ENCODE results near the gene PTK6.

Gene PTK6

DNA sequence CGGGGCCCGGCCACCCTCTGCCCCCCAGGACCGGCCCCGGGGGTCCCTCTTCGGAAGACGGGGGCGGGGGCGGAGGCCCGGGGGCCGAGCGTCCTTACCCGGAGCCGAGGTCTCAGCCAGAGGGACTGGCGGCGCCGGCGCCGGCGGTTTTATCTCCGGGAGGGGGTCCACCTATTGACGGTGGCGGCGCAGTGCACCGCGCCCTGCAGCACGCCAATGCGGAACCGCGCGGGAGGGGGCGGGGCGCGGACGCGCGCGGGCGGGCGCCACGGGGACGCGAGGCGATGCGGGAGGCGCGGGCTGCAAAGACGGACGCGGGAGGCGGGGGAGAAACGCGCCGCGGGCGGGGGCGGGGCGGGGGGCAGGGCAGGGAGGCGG is 38.2 kb downstream of the PTK6 start, which contains the start of gene EEF1A2:
Gene EEF1A2, minus strand, starts transcription at position 124 of the 378 bp plus-strand sequence. CDS start 1,320 bp downstream, outside the sequence.
- H3K36me3 ChIP-seq (replicated peaks in 1 of 2; ENCODE audit: control insufficient read depth in 2 of 2, insufficient read depth in 2 of 2, low read length in 2 of 2) = no peaks in the 10 kb centered on the region
- H3K18ac ChIP-seq (ENCODE audit: low read length) = peak within 1 kb of the TSS; percentile 76
- no peak within 1 kb of the TSS for H3K27ac ChIP-seq (replicated peaks; ENCODE audit: low read length)
- H2BK5ac ChIP-seq (ENCODE audit: low read length) = peak within 1 kb of the TSS; percentile 82
- H3K9ac ChIP-seq (ENCODE audit: low read depth, low read length, poor library complexity) = peak within 1 kb of the TSS; percentile 60
- H3K27me3 ChIP-seq (ENCODE audit: control insufficient read depth in 3 of 3, insufficient read depth in 3 of 3, low read depth in 1 of 3, low read length in 3 of 3) = peaks cover 24 to 49% (median 42%) of the 10 kb centered on the region in 3 experiments
- no peak within 1 kb of the TSS for H3K4ac ChIP-seq (ENCODE audit: low read length)
- no peak for DNase-seq (ENCODE audit: low spot score)
- no peak within 1 kb of the TSS for H2BK12ac ChIP-seq (ENCODE audit: low read length)
- H4K91ac ChIP-seq (ENCODE audit: low read depth, low read length, poor library complexity) = no peak within 1 kb of the TSS
- no peaks in the 10 kb centered on the region for H3K79me1 ChIP-seq (ENCODE audit: low read depth, low read length)
- H4K8ac ChIP-seq (ENCODE audit: low read depth, low read length) = no peak within 1 kb of the TSS
- H3K14ac ChIP-seq (ENCODE audit: low read length) = peak within 1 kb of the TSS; percentile 71
- H3K4me1 ChIP-seq (ENCODE audit: control insufficient read depth in 2 of 2, insufficient read depth in 1 of 2, low read depth in 1 of 2, low read length in 2 of 2) = peaks cover 9 to 19% of the 10 kb centered on the region in 2 donors
- H2AFZ ChIP-seq (ENCODE audit: low read length) = peak within 1 kb of the TSS; percentile 73
- peak within 1 kb of the TSS; percentile 65 for H3K23ac ChIP-seq (ENCODE audit: low read depth, low read length, poor library complexity)
- H2BK120ac ChIP-seq (ENCODE audit: low read depth, low read length) = no peak within 1 kb of the TSS
- H3K4me2 ChIP-seq (ENCODE audit: insufficient read depth, low read length, poor library complexity, severe bottlenecking) = peak within 1 kb of the TSS; percentile 89
- peaks cover 0 to 2% of the 10 kb centered on the region in 2 donors for H3K9me3 ChIP-seq (replicated peaks in 1 of 2; ENCODE audit: control insufficient read depth in 2 of 2, insufficient read depth in 1 of 2, low read depth in 1 of 2, low read length in 2 of 2)
- peak within 1 kb of the TSS; percentile 75 for H2BK15ac ChIP-seq (ENCODE audit: low read length)
- peak within 1 kb of the TSS; percentile 40 to 68 for H3K4me3 ChIP-seq (ENCODE audit: low read length in 2 of 2)
- peak within 1 kb of the TSS; percentile 81 for H2AK5ac ChIP-seq (ENCODE audit: low read depth, low read length)
- no CpG with 5 or more reads among the region's 58 CpGs for WGBS, 2 donors (ENCODE audit: extremely low coverage in 2 of 2, insufficient read length in 2 of 2, insufficient replicate concordance in 1 of 2)

DNA sequence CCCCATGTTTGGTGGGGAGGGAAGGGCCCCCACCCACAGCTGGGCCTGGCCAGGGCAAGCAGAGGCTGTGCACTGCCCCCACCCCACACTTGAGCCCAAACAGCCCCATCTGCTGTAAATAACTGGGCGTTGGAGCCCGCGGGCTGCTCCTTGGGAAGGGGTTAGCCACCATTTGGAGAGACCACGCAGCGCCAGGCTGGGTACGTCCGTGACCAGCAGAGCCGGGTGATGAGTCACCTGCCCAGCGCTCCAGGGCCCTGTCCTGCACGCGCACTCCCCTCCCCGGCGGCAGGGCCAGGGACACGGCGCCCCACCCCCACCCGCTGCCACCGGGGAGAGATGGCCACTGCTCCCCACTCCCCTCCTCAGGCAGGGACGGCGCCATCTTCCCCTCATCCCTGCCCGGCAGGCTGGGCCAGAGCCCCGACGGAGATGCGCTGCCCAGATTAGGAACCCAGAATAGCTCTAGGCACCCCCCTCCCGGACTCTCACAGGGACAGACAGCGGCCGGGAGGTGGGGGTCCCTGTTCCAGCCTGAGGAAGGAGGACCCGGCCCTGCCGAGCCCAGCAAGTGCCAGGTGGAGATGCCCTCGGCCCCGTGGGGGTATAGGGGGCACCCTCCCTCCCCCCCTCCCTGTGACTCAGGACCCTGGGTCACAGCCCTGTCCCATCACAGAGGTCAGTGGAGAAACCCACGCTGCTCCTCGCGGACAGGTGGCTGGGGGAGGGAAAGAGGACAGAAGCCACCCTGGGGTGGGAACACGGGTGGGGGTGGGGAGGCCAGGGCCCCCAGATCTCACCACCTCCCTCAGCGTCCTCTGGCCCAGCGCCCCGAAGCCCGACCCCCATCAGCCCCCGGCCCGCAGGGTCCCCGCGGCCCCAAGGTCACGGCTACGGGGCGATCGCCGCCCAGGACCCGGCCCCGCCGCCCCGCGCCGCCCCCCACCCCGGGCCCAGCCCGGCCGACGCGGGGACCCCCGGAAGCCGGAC is 38.9 kb downstream of the PTK6 start:
- peaks cover 9 to 17% of the 10 kb centered on the region in 2 donors for H3K4me1 ChIP-seq (ENCODE audit: control insufficient read depth in 2 of 2, insufficient read depth in 1 of 2, low read depth in 1 of 2, low read length in 2 of 2)
- no peaks in the 10 kb centered on the region for H3K36me3 ChIP-seq (replicated peaks in 1 of 2; ENCODE audit: control insufficient read depth in 2 of 2, insufficient read depth in 2 of 2, low read length in 2 of 2)
- no peak overlapping the region for H2BK120ac ChIP-seq (ENCODE audit: low read depth, low read length)
- no peak overlapping the region for H4K8ac ChIP-seq (ENCODE audit: low read depth, low read length)
- no CpG with 5 or more reads among the region's 60 CpGs for WGBS, 2 donors (ENCODE audit: extremely low coverage in 2 of 2, insufficient read length in 2 of 2, insufficient replicate concordance in 1 of 2)
- H2BK12ac ChIP-seq (ENCODE audit: low read length) = no peak overlapping the region
- peak overlapping the region; percentile 82 for H2BK5ac ChIP-seq (ENCODE audit: low read length)
- no peak overlapping the region for H4K91ac ChIP-seq (ENCODE audit: low read depth, low read length, poor library complexity)
- peak overlapping the region; percentile 21 for H3K14ac ChIP-seq (ENCODE audit: low read length)
- no peak overlapping the region for H3K27ac ChIP-seq (replicated peaks; ENCODE audit: low read length)
- no peak for DNase-seq (ENCODE audit: low spot score)
- H3K4me3 ChIP-seq (ENCODE audit: low read length in 2 of 2) = peak overlapping the region; percentile 40 to 45
- H2BK15ac ChIP-seq (ENCODE audit: low read length) = peak overlapping the region; percentile 75
- H3K4me2 ChIP-seq (ENCODE audit: insufficient read depth, low read length, poor library complexity, severe bottlenecking) = peak overlapping the region; percentile 89
- H3K23ac ChIP-seq (ENCODE audit: low read depth, low read length, poor library complexity) = peak overlapping the region; percentile 65
- H3K4ac ChIP-seq (ENCODE audit: low read length) = peak overlapping the region; percentile 66
- H3K9me3 ChIP-seq (replicated peaks in 1 of 2; ENCODE audit: control insufficient read depth in 2 of 2, insufficient read depth in 1 of 2, low read depth in 1 of 2, low read length in 2 of 2) = peaks cover 0 to 2% of the 10 kb centered on the region in 2 donors
- peaks cover 24 to 49% (median 42%) of the 10 kb centered on the region in 3 experiments for H3K27me3 ChIP-seq (ENCODE audit: control insufficient read depth in 3 of 3, insufficient read depth in 3 of 3, low read depth in 1 of 3, low read length in 3 of 3)
- H2AFZ ChIP-seq (ENCODE audit: low read length) = peak overlapping the region; percentile 73
- peak overlapping the region; percentile 76 for H3K18ac ChIP-seq (ENCODE audit: low read length)
- H2AK5ac ChIP-seq (ENCODE audit: low read depth, low read length) = peak overlapping the region; percentile 63
- H3K9ac ChIP-seq (ENCODE audit: low read depth, low read length, poor library complexity) = no peak overlapping the region
- H3K79me1 ChIP-seq (ENCODE audit: low read depth, low read length) = no peaks in the 10 kb centered on the region

DNA sequence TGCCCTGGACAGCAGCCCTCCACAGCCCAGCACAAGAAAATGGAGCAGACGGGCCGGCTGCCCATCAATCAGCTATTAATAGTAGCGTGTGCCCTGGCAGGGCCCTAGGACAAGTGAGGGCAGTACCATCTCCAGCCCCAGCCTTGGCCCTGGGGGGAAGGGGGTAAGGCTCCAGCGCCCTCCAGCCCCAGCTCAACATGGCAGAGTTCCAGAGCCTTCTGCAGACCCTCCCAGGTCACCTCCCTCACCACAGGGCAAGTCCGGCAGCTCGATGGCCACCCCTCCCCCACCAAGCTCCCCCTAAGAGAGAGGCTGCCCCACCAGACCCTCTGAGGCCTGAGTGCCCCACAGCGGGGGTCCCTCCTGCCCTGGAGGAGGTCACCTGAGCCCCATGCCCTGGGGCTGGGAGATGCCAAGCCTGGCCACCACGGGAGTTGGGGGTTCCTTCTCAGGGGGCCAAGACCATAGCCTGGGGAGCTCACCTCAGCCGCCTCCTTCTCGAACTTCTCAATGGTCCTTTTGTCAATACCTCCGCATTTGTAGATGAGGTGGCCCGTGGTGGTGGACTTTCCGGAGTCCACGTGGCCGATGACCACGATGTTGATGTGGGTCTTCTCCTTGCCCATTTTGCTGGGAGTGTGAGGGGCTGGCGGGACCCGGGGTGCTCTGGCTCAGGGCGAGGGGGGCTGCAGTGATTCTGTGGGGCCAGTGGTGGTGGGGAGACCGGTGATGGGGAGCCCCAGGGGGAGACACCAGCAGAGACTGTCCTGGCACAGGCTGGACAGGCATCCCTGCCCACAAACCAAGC is 39.8 kb downstream of the PTK6 start:
- WGBS, 2 donors (ENCODE audit: extremely low coverage in 2 of 2, insufficient read length in 2 of 2, insufficient replicate concordance in 1 of 2) = no CpG with 5 or more reads among the region's 20 CpGs
- peak overlapping the region; percentile 65 for H3K23ac ChIP-seq (ENCODE audit: low read depth, low read length, poor library complexity)
- no peaks in the 10 kb centered on the region for H3K36me3 ChIP-seq (replicated peaks in 1 of 2; ENCODE audit: control insufficient read depth in 2 of 2, insufficient read depth in 2 of 2, low read length in 2 of 2)
- H3K79me1 ChIP-seq (ENCODE audit: low read depth, low read length) = no peaks in the 10 kb centered on the region
- peak overlapping the region; percentile 66 for H3K4ac ChIP-seq (ENCODE audit: low read length)
- no peak overlapping the region for H2BK120ac ChIP-seq (ENCODE audit: low read depth, low read length)
- peaks cover 6 to 10% of the 10 kb centered on the region in 2 donors for H3K4me1 ChIP-seq (ENCODE audit: control insufficient read depth in 2 of 2, insufficient read depth in 1 of 2, low read depth in 1 of 2, low read length in 2 of 2)
- H3K9ac ChIP-seq (ENCODE audit: low read depth, low read length, poor library complexity) = no peak overlapping the region
- H3K27ac ChIP-seq (replicated peaks; ENCODE audit: low read length) = no peak overlapping the region
- H3K4me3 ChIP-seq (ENCODE audit: low read length in 2 of 2) = no peak overlapping the region
- peak overlapping the region; percentile 75 for H2BK15ac ChIP-seq (ENCODE audit: low read length)
- no peak overlapping the region for H3K4me2 ChIP-seq (ENCODE audit: insufficient read depth, low read length, poor library complexity, severe bottlenecking)
- peak overlapping the region; percentile 94 for H2BK5ac ChIP-seq (ENCODE audit: low read length)
- no peak overlapping the region for H4K8ac ChIP-seq (ENCODE audit: low read depth, low read length)
- H2BK12ac ChIP-seq (ENCODE audit: low read length) = peak overlapping the region; percentile 73
- no peak overlapping the region for H3K14ac ChIP-seq (ENCODE audit: low read length)
- H2AFZ ChIP-seq (ENCODE audit: low read length) = no peak overlapping the region
- H3K27me3 ChIP-seq (ENCODE audit: control insufficient read depth in 3 of 3, insufficient read depth in 3 of 3, low read depth in 1 of 3, low read length in 3 of 3) = peaks cover 24 to 49% (median 42%) of the 10 kb centered on the region in 3 experiments
- H4K91ac ChIP-seq (ENCODE audit: low read depth, low read length, poor library complexity) = no peak overlapping the region
- H2AK5ac ChIP-seq (ENCODE audit: low read depth, low read length) = peak overlapping the region; percentile 63
- DNase-seq (ENCODE audit: low spot score) = no peak
- peaks cover 0 to 2% of the 10 kb centered on the region in 2 donors for H3K9me3 ChIP-seq (replicated peaks in 1 of 2; ENCODE audit: control insufficient read depth in 2 of 2, insufficient read depth in 1 of 2, low read depth in 1 of 2, low read length in 2 of 2)
- no peak overlapping the region for H3K18ac ChIP-seq (ENCODE audit: low read length)

Data from neuronal stem cell (in vitro differentiated cells).